Muscle of back (tissue), 13 donors: ENCODE results near the gene SYNPO2L. TPM values are rescaled to one million over a fixed set of nuclear protein-coding genes. Genes with fewer than 3 reads are reported as not detected.
A peak's percentile ranks its signal among the peaks of the same experiment; 100 is the strongest.
"Not testable (repeated sequence)": the region's sequence is repeated elsewhere in the genome, so short reads cannot be mapped to it uniquely, and the experiment has no call there.

Experiments
- DNase-seq, 3 donors: peaks; one replicate each; pipeline versions ENCODE4 v3.0.0 to v3.0.0-alpha.2; 2013
- long read RNA-seq, 9 donors: transcript quantifications; one replicate each; lab custom pipeline, GENCODE V29; 2026
- polyA plus RNA-seq, 10 donors: library from polyadenylated mRNA; unstranded; fragments of 120-200 nt; gene quantifications; one replicate each; pipeline ENCODE4 v1.2.1, GENCODE V29; 2013; ENCODE audit not compliant: insufficient read length in 10 of 10

The SYNPO2L gene
- 100 to 1,000 TPM in 9 of 10 donors, 10 to 100 TPM in 1; 90.0 to 271 (median 190) TPM for polyA plus RNA-seq
- long read RNA-seq, donor 1, full-length matches to known transcripts = 144 of 168 reads
- long read RNA-seq, donor 1, partial matches to known transcripts = 24 of 168 reads
- long read RNA-seq, donor 1, other reads (novel, unspliced or antisense) = 0 of 168 reads
- long read RNA-seq, donor 2, full-length matches to known transcripts = 44 of 59 reads
- long read RNA-seq, donor 2, partial matches to known transcripts = 15 of 59 reads
- long read RNA-seq, donor 2, other reads (novel, unspliced or antisense) = 0 of 59 reads
- long read RNA-seq, donor 3 = 0 reads
- long read RNA-seq, donor 4, full-length matches to known transcripts = 47 of 68 reads
- long read RNA-seq, donor 4, partial matches to known transcripts = 21 of 68 reads
- long read RNA-seq, donor 4, other reads (novel, unspliced or antisense) = 0 of 68 reads
- long read RNA-seq, donor 5, full-length matches to known transcripts = 60 of 103 reads
- long read RNA-seq, donor 5, partial matches to known transcripts = 38 of 103 reads
- long read RNA-seq, donor 5, other reads (novel, unspliced or antisense) = 5 of 103 reads
- long read RNA-seq, donor 6, full-length matches to known transcripts = 57 of 80 reads
- long read RNA-seq, donor 6, partial matches to known transcripts = 23 of 80 reads
- long read RNA-seq, donor 6, other reads (novel, unspliced or antisense) = 0 of 80 reads
- long read RNA-seq, donor 7, full-length matches to known transcripts = 44 of 58 reads
- long read RNA-seq, donor 7, partial matches to known transcripts = 14 of 58 reads
- long read RNA-seq, donor 7, other reads (novel, unspliced or antisense) = 0 of 58 reads
- long read RNA-seq, donor 8, full-length matches to known transcripts = 17 of 26 reads
- long read RNA-seq, donor 8, partial matches to known transcripts = 9 of 26 reads
- long read RNA-seq, donor 8, other reads (novel, unspliced or antisense) = 0 of 26 reads
- long read RNA-seq, donor 9, full-length matches to known transcripts = 11 of 11 reads
- long read RNA-seq, donor 9, partial matches to known transcripts = 0 of 11 reads
- long read RNA-seq, donor 9, other reads (novel, unspliced or antisense) = 0 of 11 reads

GRCh38 chr10:73655990-73656298 lies at the start of gene SYNPO2L:
TSS of gene SYNPO2L (minus strand) at chr10:73656029. CDS start at chr10:73655922, 107 bp downstream.
- DNase-seq = peak; percentile 58 to 79 (median 67)

- DNase-seq = not testable (repeated sequence)
Measured at GRCh38 chr10:73703924-73704323, 48.1 kb upstream of the SYNPO2L start.

- not testable (repeated sequence) for DNase-seq
Measured at GRCh38 chr10:73698819-73699218, 43.0 kb upstream of the SYNPO2L start.

- not testable (repeated sequence) for DNase-seq
Measured at GRCh38 chr10:73697675-73698159, 41.9 kb upstream of the SYNPO2L start, which contains the start of gene AGAP5. TSS of gene AGAP5 (minus strand) at chr10:73698109. CDS start at chr10:73697755, 354 bp downstream.

- DNase-seq = not testable (repeated sequence)
Measured at GRCh38 chr10:73695302-73695701, 39.5 kb upstream of the SYNPO2L start.

GRCh38 chr10:73690755-73691154 lies 34.9 kb upstream of the SYNPO2L start:
- DNase-seq = not testable (repeated sequence)

- DNase-seq = not testable (repeated sequence)
Measured at GRCh38 chr10:73689596-73689995, 33.8 kb upstream of the SYNPO2L start.

- DNase-seq = not testable (repeated sequence)
Measured at GRCh38 chr10:73687641-73688040, 31.8 kb upstream of the SYNPO2L start.

- DNase-seq = not testable (repeated sequence)
Measured at GRCh38 chr10:73674546-73674945, 18.7 kb upstream of the SYNPO2L start.

- DNase-seq = not testable (repeated sequence)
Measured at GRCh38 chr10:73668378-73668777, 12.5 kb upstream of the SYNPO2L start.

GRCh38 chr10:73666153-73666809 lies 10.5 kb upstream of the SYNPO2L start:
- DNase-seq = not testable (repeated sequence)

GRCh38 chr10:73665581-73665980 lies 9.8 kb upstream of the SYNPO2L start:
- DNase-seq = not testable (repeated sequence)

GRCh38 chr10:73664156-73665040 lies 8.6 kb upstream of the SYNPO2L start:
- DNase-seq = not testable (repeated sequence)

- DNase-seq = not testable (repeated sequence)
Measured at GRCh38 chr10:73663621-73664020, 7.8 kb upstream of the SYNPO2L start.

- not testable (repeated sequence) for DNase-seq
Measured at GRCh38 chr10:73662705-73663104, 6.9 kb upstream of the SYNPO2L start.

- DNase-seq = no peak
Measured at GRCh38 chr10:73655257-73655989, 406 bp downstream of the SYNPO2L start.

GRCh38 chr10:73653701-73654100 lies 2.1 kb downstream of the SYNPO2L start:
- DNase-seq = peak in 1 of 3 donors; percentile 31

GRCh38 chr10:73653195-73653594 lies 2.6 kb downstream of the SYNPO2L start:
- DNase-seq = no peak
